GM12865 (cell line): Measurements from ENCODE around the gene TFRC.

ENCODE experiments used
- DNase-seq: peaks from one replicate; pipeline ENCODE4 v3.0.0; 2010; ENCODE audit warnings: low read depth
- H3K4me3 ChIP-seq: 2 replicates; pipeline ENCODE4 v1.5.1; 2011; ENCODE audit warnings: mild to moderate bottlenecking, low read depth, low read length, control low read depth
- TF ChIP-seq, protein P1 (sequence below): IDR thresholded peaks from 2 replicates; pipeline ENCODE4 v1.5.1; 2011; ENCODE audit warnings: low read length, control low read depth, low read depth, inconsistent platforms; ENCODE audit not compliant: insufficient read depth; ENCODE audit errors: missing control alignments

Gene TFRC

DNA sequence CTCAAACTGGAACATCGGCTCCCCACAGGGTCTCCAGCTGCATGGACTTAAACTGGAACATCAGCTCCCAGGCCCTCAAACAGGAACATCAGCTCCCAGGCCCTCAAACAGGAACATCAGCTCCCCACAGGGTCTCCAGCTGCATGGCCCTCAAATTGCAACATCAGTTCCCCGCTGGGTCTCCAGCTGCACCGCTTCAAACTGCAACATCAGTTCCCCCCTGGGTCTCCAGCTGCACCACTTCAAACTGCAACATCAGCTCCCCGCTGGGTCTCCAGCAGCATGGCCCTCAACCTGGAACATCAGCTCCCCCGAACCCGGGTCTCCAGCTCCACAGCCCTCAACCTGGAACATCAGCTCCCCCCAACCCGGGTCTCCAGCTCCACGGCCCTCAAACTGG lies 82.0 kb downstream of the TFRC start:
- TF ChIP-seq, protein P1, sequence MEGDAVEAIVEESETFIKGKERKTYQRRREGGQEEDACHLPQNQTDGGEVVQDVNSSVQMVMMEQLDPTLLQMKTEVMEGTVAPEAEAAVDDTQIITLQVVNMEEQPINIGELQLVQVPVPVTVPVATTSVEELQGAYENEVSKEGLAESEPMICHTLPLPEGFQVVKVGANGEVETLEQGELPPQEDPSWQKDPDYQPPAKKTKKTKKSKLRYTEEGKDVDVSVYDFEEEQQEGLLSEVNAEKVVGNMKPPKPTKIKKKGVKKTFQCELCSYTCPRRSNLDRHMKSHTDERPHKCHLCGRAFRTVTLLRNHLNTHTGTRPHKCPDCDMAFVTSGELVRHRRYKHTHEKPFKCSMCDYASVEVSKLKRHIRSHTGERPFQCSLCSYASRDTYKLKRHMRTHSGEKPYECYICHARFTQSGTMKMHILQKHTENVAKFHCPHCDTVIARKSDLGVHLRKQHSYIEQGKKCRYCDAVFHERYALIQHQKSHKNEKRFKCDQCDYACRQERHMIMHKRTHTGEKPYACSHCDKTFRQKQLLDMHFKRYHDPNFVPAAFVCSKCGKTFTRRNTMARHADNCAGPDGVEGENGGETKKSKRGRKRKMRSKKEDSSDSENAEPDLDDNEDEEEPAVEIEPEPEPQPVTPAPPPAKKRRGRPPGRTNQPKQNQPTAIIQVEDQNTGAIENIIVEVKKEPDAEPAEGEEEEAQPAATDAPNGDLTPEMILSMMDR: no peak

More for the DNA sequence above, 82.0 kb downstream of the TFRC start:
- no peak for DNase-seq
- no peak overlapping the region for H3K4me3 ChIP-seq
